Activated T-cell treated with anti-CD3 and anti-CD28 coated beads, Interleukin-2, amount 50 U/mL, for 24 hours (primary cell): ENCODE measurements around the gene KRT39.
"Not testable (repeated sequence)": the region's sequence is repeated elsewhere in the genome, so short reads cannot be mapped to it uniquely, and the experiment has no call there.

ENCODE experiments used
- DNase-seq: peaks from one replicate; pipeline ENCODE4 v3.0.0-alpha.2; 2020
- H3K27ac Mint-ChIP-seq: 2 replicates; pipeline ENCODE4 v1.8.0; 2020; ENCODE audit warnings: mild to moderate bottlenecking, mixed read lengths
- H3K27me3 Mint-ChIP-seq: 2 replicates; pipeline ENCODE4 v1.8.0; 2020; ENCODE audit warnings: mixed read lengths
- H3K36me3 Mint-ChIP-seq: 2 replicates; pipeline ENCODE4 v1.8.0; 2020; ENCODE audit warnings: low read depth, mixed read lengths
- H3K4me1 Mint-ChIP-seq: 2 replicates; pipeline ENCODE4 v1.8.0; 2020; ENCODE audit warnings: low read depth, mixed read lengths
- H3K4me3 Mint-ChIP-seq: 2 replicates; pipeline ENCODE4 v1.8.0; 2020; ENCODE audit warnings: mild to moderate bottlenecking, moderate library complexity, mixed read lengths
- H3K9me3 Mint-ChIP-seq: 2 replicates; pipeline ENCODE4 v1.8.0; 2020; ENCODE audit warnings: mixed read lengths

The KRT39 gene

GRCh38 chr17:40966848-40967247 lies at the start of gene KRT39:
KRT39 (minus strand) TSS chr17:40966948; CDS start chr17:40966856, 92 bp downstream.
- Mint-ChIP-seq H3K4me1 (peaks cover 5% of the 10 kb centered on the region), H3K36me3 (no peaks in the 10 kb centered on the region), H3K9me3 (no peaks in the 10 kb centered on the region), H3K27ac (no peak within 1 kb of the TSS), H3K27me3 (peaks cover 41% of the 10 kb centered on the region), H3K4me3 (no peak within 1 kb of the TSS)
- DNase-seq, result no peak

GRCh38 chr17:41015454-41015853 lies 48.7 kb upstream of the KRT39 start:
- Mint-ChIP-seq H3K27ac (no peak overlapping the region), H3K27me3 (peaks cover 6% of the 10 kb centered on the region), H3K9me3 (no peaks in the 10 kb centered on the region), H3K4me3 (no peak overlapping the region), H3K36me3 (no peaks in the 10 kb centered on the region), H3K4me1 (no peaks in the 10 kb centered on the region)
- DNase-seq, result no peak

DNA sequence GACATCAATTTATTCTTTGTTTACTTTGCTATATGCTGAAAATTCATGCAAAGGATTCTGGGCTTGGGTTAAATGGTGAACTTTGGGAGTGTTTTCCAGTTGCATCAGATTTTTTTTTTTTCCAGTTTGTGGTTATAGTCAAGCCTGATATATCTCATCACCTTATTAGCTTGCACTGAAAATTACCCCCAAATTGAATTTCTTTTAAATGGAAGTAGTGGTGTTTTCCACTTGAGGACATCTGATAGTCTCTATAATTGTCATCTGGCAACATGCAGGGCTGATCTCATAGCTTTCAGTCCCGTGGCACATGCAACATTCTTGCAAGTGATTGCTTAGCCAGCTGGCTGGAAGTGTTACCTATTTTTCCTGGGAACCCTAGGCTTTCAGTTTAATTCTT lies 46.9 kb upstream of the KRT39 start:
- no peaks in the 10 kb centered on the region for H3K4me1 Mint-ChIP-seq
- no peaks in the 10 kb centered on the region for H3K36me3 Mint-ChIP-seq
- no peak overlapping the region for H3K4me3 Mint-ChIP-seq
- H3K9me3 Mint-ChIP-seq, result no peaks in the 10 kb centered on the region
- no peak overlapping the region for H3K27ac Mint-ChIP-seq
- no peak for DNase-seq
- H3K27me3 Mint-ChIP-seq, result peaks cover 6% of the 10 kb centered on the region

GRCh38 chr17:41013181-41013580 lies 46.4 kb upstream of the KRT39 start:
- Mint-ChIP-seq H3K4me3 (no peak overlapping the region), H3K9me3 (no peaks in the 10 kb centered on the region), H3K27me3 (peaks cover 6% of the 10 kb centered on the region), H3K36me3 (no peaks in the 10 kb centered on the region), H3K27ac (no peak overlapping the region), H3K4me1 (no peaks in the 10 kb centered on the region)
- no peak for DNase-seq

DNA sequence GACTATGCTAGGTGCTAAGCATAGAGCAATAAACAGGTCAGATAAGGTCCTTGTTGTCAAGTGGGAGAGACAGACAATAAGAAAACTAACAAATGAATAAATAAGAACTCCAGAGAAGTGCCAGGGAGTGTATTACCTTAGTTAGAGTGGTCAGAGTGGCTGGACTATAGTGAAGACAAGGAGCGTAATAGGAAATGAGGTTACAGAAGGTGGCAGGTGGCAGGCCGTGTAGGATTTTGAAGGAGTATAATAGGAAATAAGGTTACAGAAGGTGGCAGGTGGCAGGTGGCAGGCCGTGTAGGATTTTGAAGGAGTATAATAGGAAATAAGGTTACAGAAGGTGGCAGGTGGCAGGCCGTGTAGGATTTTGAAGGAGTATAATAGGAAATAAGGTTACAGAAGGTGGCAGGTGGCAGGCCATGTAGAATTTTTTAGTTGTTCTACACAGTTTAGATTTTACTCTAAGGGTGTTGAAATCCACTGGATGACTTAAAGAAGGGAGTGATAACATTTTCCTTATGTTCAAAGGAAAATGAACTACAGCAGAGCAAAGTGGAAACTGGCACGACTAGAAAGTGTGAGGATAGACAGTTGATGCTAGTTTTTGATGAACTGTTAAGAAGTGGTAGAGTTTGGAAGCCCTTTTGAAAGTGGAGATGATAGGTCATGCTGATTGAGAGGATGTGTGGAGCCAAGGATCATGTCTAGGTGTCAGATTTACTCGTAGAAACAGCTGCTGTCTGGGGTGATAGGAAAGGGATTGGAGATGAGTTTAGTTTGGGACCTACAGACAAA lies 45.8 kb upstream of the KRT39 start:
- no peak for DNase-seq
- Mint-ChIP-seq H3K27me3 (peaks cover 3% of the 10 kb centered on the region), H3K27ac (no peak overlapping the region), H3K4me1 (no peaks in the 10 kb centered on the region), H3K4me3 (no peak overlapping the region), H3K9me3 (no peaks in the 10 kb centered on the region), H3K36me3 (no peaks in the 10 kb centered on the region)

GRCh38 chr17:41010441-41010840 lies 43.7 kb upstream of the KRT39 start:
- no peaks in the 10 kb centered on the region for H3K27me3 Mint-ChIP-seq
- no peak for DNase-seq
- H3K27ac Mint-ChIP-seq, result no peak overlapping the region
- H3K4me1 Mint-ChIP-seq, result no peaks in the 10 kb centered on the region
- H3K4me3 Mint-ChIP-seq, result no peak overlapping the region
- H3K36me3 Mint-ChIP-seq, result no peaks in the 10 kb centered on the region
- H3K9me3 Mint-ChIP-seq, result no peaks in the 10 kb centered on the region

GRCh38 chr17:41009936-41010335 lies 43.2 kb upstream of the KRT39 start:
- H3K27me3 Mint-ChIP-seq, result no peaks in the 10 kb centered on the region

GRCh38 chr17:41009301-41009760 lies 42.6 kb upstream of the KRT39 start:
- peaks cover 3% of the 10 kb centered on the region for H3K27me3 Mint-ChIP-seq
- H3K4me1 Mint-ChIP-seq, result no peaks in the 10 kb centered on the region
- no peak overlapping the region for H3K4me3 Mint-ChIP-seq
- H3K36me3 Mint-ChIP-seq, result no peaks in the 10 kb centered on the region
- H3K9me3 Mint-ChIP-seq, result no peaks in the 10 kb centered on the region
- H3K27ac Mint-ChIP-seq, result no peak overlapping the region
- DNase-seq, result no peak

More at GRCh38 chr17:41009936-41010335, 43.2 kb upstream of the KRT39 start:
- H3K4me1 Mint-ChIP-seq, result no peaks in the 10 kb centered on the region
- no peak overlapping the region for H3K4me3 Mint-ChIP-seq
- no peak for DNase-seq
- H3K27ac Mint-ChIP-seq, result no peak overlapping the region
- H3K9me3 Mint-ChIP-seq, result no peaks in the 10 kb centered on the region
- H3K36me3 Mint-ChIP-seq, result no peaks in the 10 kb centered on the region

GRCh38 chr17:41008811-41009210 lies 42.1 kb upstream of the KRT39 start, which contains the start of gene KRTAP3-1:
KRTAP3-1 (minus strand) TSS chr17:41009128; CDS start chr17:41009074, 54 bp downstream.
- Mint-ChIP-seq H3K9me3 (no peaks in the 10 kb centered on the region), H3K27ac (no peak within 1 kb of the TSS), H3K36me3 (no peaks in the 10 kb centered on the region), H3K4me3 (no peak within 1 kb of the TSS), H3K4me1 (no peaks in the 10 kb centered on the region), H3K27me3 (peaks cover 7% of the 10 kb centered on the region)
- DNase-seq, result no peak

GRCh38 chr17:41004397-41004796 lies 37.6 kb upstream of the KRT39 start:
- no peak overlapping the region for H3K4me3 Mint-ChIP-seq
- no peak for DNase-seq
- no peaks in the 10 kb centered on the region for H3K9me3 Mint-ChIP-seq
- no peak overlapping the region for H3K27ac Mint-ChIP-seq
- H3K36me3 Mint-ChIP-seq, result no peaks in the 10 kb centered on the region
- no peaks in the 10 kb centered on the region for H3K4me1 Mint-ChIP-seq
- H3K27me3 Mint-ChIP-seq, result peaks cover 35% of the 10 kb centered on the region

- H3K27me3 Mint-ChIP-seq, result peaks cover 39% of the 10 kb centered on the region
These were observed 37.2 kb upstream of the KRT39 start for GRCh38 chr17:41003926-41004325.

GRCh38 chr17:41002814-41003213 lies 36.1 kb upstream of the KRT39 start:
- DNase-seq, result no peak
- no peaks in the 10 kb centered on the region for H3K36me3 Mint-ChIP-seq
- H3K27me3 Mint-ChIP-seq, result peaks cover 46% of the 10 kb centered on the region
- no peaks in the 10 kb centered on the region for H3K9me3 Mint-ChIP-seq
- no peaks in the 10 kb centered on the region for H3K4me1 Mint-ChIP-seq
- H3K4me3 Mint-ChIP-seq, result no peak overlapping the region
- H3K27ac Mint-ChIP-seq, result no peak overlapping the region

More at GRCh38 chr17:41003926-41004325, 37.2 kb upstream of the KRT39 start:
- Mint-ChIP-seq H3K4me1 (no peaks in the 10 kb centered on the region), H3K4me3 (no peak overlapping the region), H3K9me3 (no peaks in the 10 kb centered on the region), H3K36me3 (no peaks in the 10 kb centered on the region), H3K27ac (no peak overlapping the region)
- DNase-seq, result no peak

GRCh38 chr17:41001795-41002194 lies 35.0 kb upstream of the KRT39 start:
- H3K4me3 Mint-ChIP-seq, result no peak overlapping the region
- DNase-seq, result no peak
- H3K27me3 Mint-ChIP-seq, result peaks cover 56% of the 10 kb centered on the region
- H3K9me3 Mint-ChIP-seq, result no peaks in the 10 kb centered on the region
- no peaks in the 10 kb centered on the region for H3K36me3 Mint-ChIP-seq
- no peak overlapping the region for H3K27ac Mint-ChIP-seq
- H3K4me1 Mint-ChIP-seq, result no peaks in the 10 kb centered on the region

DNA sequence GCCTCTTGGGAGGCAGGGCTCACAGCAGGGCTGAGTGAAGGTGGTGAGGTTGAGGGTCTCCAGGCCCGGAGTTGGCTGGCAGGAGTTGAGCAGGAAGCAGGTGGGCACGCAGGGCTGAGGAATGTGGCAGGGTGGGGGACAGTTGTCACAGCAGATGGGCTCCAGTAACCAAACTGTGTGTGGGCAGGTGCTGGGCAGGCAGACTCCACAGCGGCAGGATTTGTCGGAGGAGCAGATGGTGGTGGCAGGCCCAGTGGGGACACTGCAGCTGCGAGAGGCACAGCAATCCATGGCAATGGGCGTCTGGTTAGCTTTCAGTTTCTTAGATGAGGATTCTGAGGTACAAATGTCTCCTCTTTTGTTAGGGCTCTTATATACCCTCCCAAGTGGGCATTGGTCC lies 32.8 kb upstream of the KRT39 start, which contains the start of gene KRTAP3-2:
TSS of gene KRTAP3-2 (minus strand) at position 344 of the 400 bp plus-strand sequence. CDS start at position 291, 53 bp downstream.
- H3K4me3 Mint-ChIP-seq, H3K27ac Mint-ChIP-seq, DNase-seq, H3K4me1 Mint-ChIP-seq, H3K9me3 Mint-ChIP-seq, H3K36me3 Mint-ChIP-seq: not testable (repeated sequence)
- H3K27me3 Mint-ChIP-seq, result peaks cover 63% of the 10 kb centered on the region

- H3K36me3 Mint-ChIP-seq, result no peaks in the 10 kb centered on the region
- no peak for DNase-seq
- H3K27me3 Mint-ChIP-seq, result peaks cover 70% of the 10 kb centered on the region
- H3K9me3 Mint-ChIP-seq, result no peaks in the 10 kb centered on the region
- no peak overlapping the region for H3K4me3 Mint-ChIP-seq
- H3K27ac Mint-ChIP-seq, result no peak overlapping the region
- no peaks in the 10 kb centered on the region for H3K4me1 Mint-ChIP-seq
These were observed 30.6 kb upstream of the KRT39 start for GRCh38 chr17:40997361-40997760.
